Ascending aorta (tissue), 2 donors: Measurements from ENCODE around the gene KCNMA1. TPM values are rescaled to one million over a fixed set of nuclear protein-coding genes. Genes with fewer than 3 reads are reported as not detected.

Source experiments
- DNase-seq, 2 donors: peaks; one replicate each; pipeline ENCODE4 v3.0.0-alpha.2; 2019; ENCODE audit warnings: low spot score in 2 of 2
- H3K27ac ChIP-seq, 2 donors: fragments of 200-600 bp; sonication (generic); one replicate each; pipeline ENCODE4 v1.5.1; 2016 to 2017; ENCODE audit warnings: mild to moderate bottlenecking in 1 of 2
- H3K27me3 ChIP-seq: fragments of 200-600 bp; sonication (generic); one replicate; pipeline ENCODE4 v1.5.1; 2017
- H3K36me3 ChIP-seq, 2 donors: fragments of 200-600 bp; sonication (generic); one replicate each; pipeline ENCODE4 v1.5.1; 2016
- H3K4me1 ChIP-seq, 2 donors: fragments of 200-600 bp; sonication (generic); one replicate each; pipeline ENCODE4 v1.5.1; 2016 to 2017; ENCODE audit warnings: mild to moderate bottlenecking in 1 of 2
- H3K4me3 ChIP-seq, 2 donors: fragments of 200-600 bp; sonication (generic); one replicate each; pipeline ENCODE4 v1.5.1; 2016 to 2017; ENCODE audit warnings: mild to moderate bottlenecking in 1 of 2
- H3K9me3 ChIP-seq, 2 donors: fragments of 200-600 bp; sonication (generic); one replicate each; pipeline ENCODE4 v1.5.1; 2016
- CTCF ChIP-seq, 3 experiments: fragments of 200-600 bp in 2 of 3; fragments of 450-650 bp in 1 of 3; sonication (generic) in 2 of 3; IDR thresholded peaks; one replicate each; pipeline ENCODE4 v1.5.1; 2016 to 2019; ENCODE audit warnings: antibody characterized with exemption in 3 of 3, mild to moderate bottlenecking in 1 of 3, moderate library complexity in 1 of 3
- intact Hi-C: fragments of 100-400 bp; cut with DNase I; formaldehyde crosslinking; loops from one replicate; pipeline ENCODE4 v1.15.1; 2023
- total RNA-seq: library from RNA; depleted of rRNA; stranded (reverse); fragments of >200 nt; gene quantifications from one replicate; pipeline ENCODE4 v1.1.0, GENCODE V29; 2016

Gene KCNMA1
- total RNA-seq, 1 donor from 2014 or later, result 28.6 TPM

- Histone ChIP-seq H3K36me3 (no peaks in the 10 kb centered on the region), H3K4me3 (no peak overlapping the region), H3K9me3 (no peaks in the 10 kb centered on the region), H3K27ac (peak overlapping the region in 1 of 2 donors; percentile 14), H3K4me1 (peaks cover 0 to 53% of the 10 kb centered on the region in 2 donors), H3K27me3 (no peaks in the 10 kb centered on the region)
- no peak for DNase-seq
- intact Hi-C loops, result no loop called here
- no peak for TF ChIP-seq CTCF (IDR thresholded peaks at IDR 0.05)
These were observed 478.9 kb downstream of the KCNMA1 start for GRCh38 chr10:77158666-77159065.

- peaks cover 0 to 45% of the 10 kb centered on the region in 2 donors for H3K4me1 ChIP-seq
- H3K36me3 ChIP-seq, result no peaks in the 10 kb centered on the region
- no peaks in the 10 kb centered on the region for H3K9me3 ChIP-seq
- intact Hi-C loops, result no loop called here
- no peak overlapping the region for H3K4me3 ChIP-seq
- no peaks in the 10 kb centered on the region for H3K27me3 ChIP-seq
- H3K27ac ChIP-seq, result peak overlapping the region; percentile 50 to 54
- no peak for TF ChIP-seq CTCF (IDR thresholded peaks at IDR 0.05)
- no peak for DNase-seq
These were observed 480.2 kb downstream of the KCNMA1 start for GRCh38 chr10:77157248-77158019.

- Histone ChIP-seq H3K4me3 (no peak overlapping the region), H3K36me3 (no peaks in the 10 kb centered on the region), H3K27ac (peak overlapping the region; percentile 50 to 54), H3K27me3 (no peaks in the 10 kb centered on the region), H3K4me1 (peaks cover 0 to 43% of the 10 kb centered on the region in 2 donors), H3K9me3 (no peaks in the 10 kb centered on the region)
- TF ChIP-seq CTCF (IDR thresholded peaks at IDR 0.05), result no peak
- intact Hi-C loops, result no loop called here
- DNase-seq, result no peak
These were observed 481.2 kb downstream of the KCNMA1 start for GRCh38 chr10:77156406-77156879.

GRCh38 chr10:77152256-77152655, 485.4 kb downstream of the KCNMA1 start:
- Histone ChIP-seq H3K4me3 (no peak overlapping the region), H3K36me3 (no peaks in the 10 kb centered on the region), H3K4me1 (peaks cover 0 to 53% of the 10 kb centered on the region in 2 donors), H3K27me3 (no peaks in the 10 kb centered on the region), H3K27ac (no peak overlapping the region), H3K9me3 (no peaks in the 10 kb centered on the region)
- TF ChIP-seq CTCF (IDR thresholded peaks at IDR 0.05), result no peak
- intact Hi-C loops, result no loop called here
- no peak for DNase-seq

GRCh38 chr10:77151408-77151807, 486.2 kb downstream of the KCNMA1 start:
- no peaks in the 10 kb centered on the region for H3K9me3 ChIP-seq
- no peaks in the 10 kb centered on the region for H3K27me3 ChIP-seq
- no peak for DNase-seq
- H3K27ac ChIP-seq, result no peak overlapping the region
- no peaks in the 10 kb centered on the region for H3K36me3 ChIP-seq
- H3K4me3 ChIP-seq, result no peak overlapping the region
- intact Hi-C loops, result no loop called here
- H3K4me1 ChIP-seq, result peaks cover 0 to 52% of the 10 kb centered on the region in 2 donors
- TF ChIP-seq CTCF (IDR thresholded peaks at IDR 0.05), result no peak
